ENCODE results near the gene SCTR.

DNA sequence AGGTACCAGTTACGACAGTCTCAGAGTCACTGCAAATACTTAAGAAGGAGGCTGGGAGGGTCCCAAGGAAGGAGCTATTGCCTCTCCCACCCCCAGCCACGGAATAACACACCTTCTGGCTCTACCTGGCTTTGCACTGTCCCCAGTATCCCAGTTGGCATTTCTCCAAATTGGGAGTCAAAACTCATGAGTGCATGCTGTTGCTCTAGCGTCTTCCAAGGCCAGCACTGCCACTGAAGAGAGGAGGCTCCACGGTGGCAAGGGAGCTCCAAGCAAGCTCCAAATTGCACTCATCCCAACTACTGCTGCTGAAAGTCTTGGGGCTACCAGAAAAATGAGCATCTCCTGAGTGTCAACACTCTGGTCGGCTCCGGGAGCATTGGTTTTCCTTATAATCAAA lies 1.6 kb downstream of the SCTR start:
- TF ChIP-seq POLR2A (IDR thresholded peaks at IDR 0.05; ENCODE audit: low read depth, low read length) (no peak), POLR2AphosphoS5 (IDR thresholded peaks at IDR 0.05; ENCODE audit: low read depth, low read length) (no peak)
